Fibroblast of villous mesenchyme (primary cell): ENCODE data around the gene SORCS3. TPM values are rescaled to one million over a fixed set of nuclear protein-coding genes. Genes with fewer than 3 reads are reported as not detected.
"Not testable (repeated sequence)": the region's sequence is repeated elsewhere in the genome, so short reads cannot be mapped to it uniquely, and the experiment has no call there.

Experiments
- DNase-seq: peaks from one replicate; pipeline ENCODE4 v3.0.0-alpha.2; 2010; ENCODE audit warnings: low read depth
- H3K4me3 ChIP-seq: 2 replicates; pipeline ENCODE4 v1.5.1; 2011; ENCODE audit warnings: low read depth, mild to moderate bottlenecking, low read length
- CTCF ChIP-seq: IDR thresholded peaks from 2 replicates; pipeline ENCODE4 v1.5.1; 2012; ENCODE audit warnings: low read depth, mild to moderate bottlenecking, low read length; ENCODE audit not compliant: insufficient read depth
- total RNA-seq: library from RNA; depleted of rRNA; stranded (reverse); fragments of >200 nt; gene quantifications from 2 replicates; pipeline ENCODE4 v1.2.3, GENCODE V29; 2012

SORCS3 gene
- total RNA-seq, 1 donor: not detected

GRCh38 chr10:104706886-104707285 lies 65.8 kb downstream of the SORCS3 start:
- no peak for TF ChIP-seq CTCF
- H3K4me3 ChIP-seq: no peak overlapping the region
- DNase-seq: no peak

- no peak for DNase-seq
- no peak for TF ChIP-seq CTCF
Measured at GRCh38 chr10:104707602-104708459, 66.7 kb downstream of the SORCS3 start.

GRCh38 chr10:104711302-104711721 lies 70.2 kb downstream of the SORCS3 start:
- TF ChIP-seq CTCF: no peak
- H3K4me3 ChIP-seq: no peak overlapping the region
- DNase-seq: no peak

More at GRCh38 chr10:104707602-104708459, 66.7 kb downstream of the SORCS3 start:
- H3K4me3 ChIP-seq: no peak overlapping the region

- not testable (repeated sequence) for DNase-seq, H3K4me3 ChIP-seq
Measured at GRCh38 chr10:104730593-104730992, 89.5 kb downstream of the SORCS3 start.

GRCh38 chr10:104731192-104731591 lies 90.1 kb downstream of the SORCS3 start:
- TF ChIP-seq CTCF: no peak
- DNase-seq: no peak
- H3K4me3 ChIP-seq: no peak overlapping the region

- no peak for TF ChIP-seq CTCF
- no peak overlapping the region for H3K4me3 ChIP-seq
- DNase-seq: no peak
Measured at GRCh38 chr10:104732222-104732621, 91.1 kb downstream of the SORCS3 start.

GRCh38 chr10:104734433-104734832 lies 93.3 kb downstream of the SORCS3 start:
- no peak for TF ChIP-seq CTCF
- DNase-seq: no peak
- H3K4me3 ChIP-seq: no peak overlapping the region
